ENCODE results near the gene POLR3B. TPM values are rescaled to one million over a fixed set of nuclear protein-coding genes. Genes with fewer than 3 reads are reported as not detected.

POLR3B gene
- total RNA-seq, 2 experiments from 2014 or later, result 14.7 to 17.6 TPM

- BruUV-seq (replicated peaks), result no TSS peak
- Histone ChIP-seq H3K79me2 (ENCODE audit: insufficient read depth, low read depth, low read length) (no peaks in the 10 kb centered on the region), H3K4me1 (ENCODE audit: insufficient read depth, low read length, poor library complexity, severe bottlenecking) (no peaks in the 10 kb centered on the region), H3K9me3 (ENCODE audit: low read length) (no peaks in the 10 kb centered on the region), H3K4me2 (ENCODE audit: low read length) (no peak overlapping the region), H2AFZ (ENCODE audit: low read length) (no peak overlapping the region), H3K36me3 (ENCODE audit: insufficient read depth, low read length) (peaks cover 52% of the 10 kb centered on the region), H3K9me2 (ENCODE audit: insufficient read depth, low read length) (no peaks in the 10 kb centered on the region), H3K27ac (ENCODE audit: low read depth, low read length, poor library complexity, severe bottlenecking) (no peak overlapping the region), H3K4me3 (ENCODE audit: low read depth, low read length, poor library complexity, severe bottlenecking) (no peak overlapping the region), H4K20me1 (ENCODE audit: insufficient read depth, low read length) (no peaks in the 10 kb centered on the region)
- CTCF ChIA-PET (ENCODE audit: unreplicated experiment), result no interaction called here
- no peak for TF ChIP-seq EZH2phosphoT487 (IDR thresholded peaks at IDR 0.05; ENCODE audit: borderline replicate concordance, low read depth, low read length)
- TF ChIP-seq CTCF (conservative IDR thresholded peaks at IDR 0.05; ENCODE audit: low read length), result no peak
- POLR2A ChIA-PET, result interaction anchor here (0.8 to 1.2 kb wide), 2 partner anchors 10 to 14 kb away, joined by 3 read pairs; no protein-coding TSS in a partner anchor
- no peak for DNase-seq (ENCODE audit: low spot score)
- intact Hi-C loops (cut with micrococcal nuclease; ENCODE audit: unreplicated experiment), result no loop called here
Measured at GRCh38 chr12:106452309-106452708, 94.8 kb downstream of the POLR3B start.

- intact Hi-C loops (cut with micrococcal nuclease; ENCODE audit: unreplicated experiment), result no loop called here
- H3K9me3 ChIP-seq (ENCODE audit: low read length), result no peaks in the 10 kb centered on the region
- no peaks in the 10 kb centered on the region for H3K79me2 ChIP-seq (ENCODE audit: insufficient read depth, low read depth, low read length)
- POLR2A ChIA-PET, result no interaction called here
- H3K36me3 ChIP-seq (ENCODE audit: insufficient read depth, low read length), result peaks cover 62% of the 10 kb centered on the region
- no peak for DNase-seq (ENCODE audit: low spot score)
- no TSS peak for BruUV-seq (replicated peaks)
- CTCF ChIA-PET (ENCODE audit: unreplicated experiment), result no interaction called here
- no peaks in the 10 kb centered on the region for H3K4me1 ChIP-seq (ENCODE audit: insufficient read depth, low read length, poor library complexity, severe bottlenecking)
- H3K4me3 ChIP-seq (ENCODE audit: low read depth, low read length, poor library complexity, severe bottlenecking), result no peak overlapping the region
- no peak overlapping the region for H3K27ac ChIP-seq (ENCODE audit: low read depth, low read length, poor library complexity, severe bottlenecking)
- no peaks in the 10 kb centered on the region for H4K20me1 ChIP-seq (ENCODE audit: insufficient read depth, low read length)
- TF ChIP-seq CTCF (conservative IDR thresholded peaks at IDR 0.05; ENCODE audit: low read length), result no peak
- TF ChIP-seq EZH2phosphoT487 (IDR thresholded peaks at IDR 0.05; ENCODE audit: borderline replicate concordance, low read depth, low read length), result no peak
- H3K9me2 ChIP-seq (ENCODE audit: insufficient read depth, low read length), result no peaks in the 10 kb centered on the region
- H2AFZ ChIP-seq (ENCODE audit: low read length), result no peak overlapping the region
- no peak overlapping the region for H3K4me2 ChIP-seq (ENCODE audit: low read length)
Measured at GRCh38 chr12:106455111-106455510, 97.6 kb downstream of the POLR3B start.

- no TSS peak for BruUV-seq (replicated peaks)
- Histone ChIP-seq H4K20me1 (ENCODE audit: insufficient read depth, low read length) (no peaks in the 10 kb centered on the region), H3K9me3 (ENCODE audit: low read length) (no peaks in the 10 kb centered on the region), H3K36me3 (ENCODE audit: insufficient read depth, low read length) (peaks cover 68% of the 10 kb centered on the region), H3K4me1 (ENCODE audit: insufficient read depth, low read length, poor library complexity, severe bottlenecking) (no peaks in the 10 kb centered on the region), H3K4me2 (ENCODE audit: low read length) (no peak overlapping the region), H3K79me2 (ENCODE audit: insufficient read depth, low read depth, low read length) (no peaks in the 10 kb centered on the region), H3K9me2 (ENCODE audit: insufficient read depth, low read length) (no peaks in the 10 kb centered on the region), H2AFZ (ENCODE audit: low read length) (no peak overlapping the region), H3K4me3 (ENCODE audit: low read depth, low read length, poor library complexity, severe bottlenecking) (no peak overlapping the region), H3K27ac (ENCODE audit: low read depth, low read length, poor library complexity, severe bottlenecking) (no peak overlapping the region)
- POLR2A ChIA-PET, result no interaction called here
- TF ChIP-seq EZH2phosphoT487 (IDR thresholded peaks at IDR 0.05; ENCODE audit: borderline replicate concordance, low read depth, low read length) (no peak), CTCF (conservative IDR thresholded peaks at IDR 0.05; ENCODE audit: low read length) (no peak)
- no peak for DNase-seq (ENCODE audit: low spot score)
- intact Hi-C loops (cut with micrococcal nuclease; ENCODE audit: unreplicated experiment), result no loop called here
- CTCF ChIA-PET (ENCODE audit: unreplicated experiment), result interaction anchor here (1.0 kb wide), 1 partner anchor 13 kb away, joined by 3 read pairs; no protein-coding TSS in a partner anchor
Measured at GRCh38 chr12:106459124-106459523, 101.6 kb downstream of the POLR3B start.

All from OCI-LY7 (cell line).